Colonic mucosa (tissue), 4 donors: ENCODE results near the gene ARMC9. TPM values are rescaled to one million over a fixed set of nuclear protein-coding genes. Genes with fewer than 3 reads are reported as not detected.

ENCODE experiments used
- DNase-seq: peaks from one replicate; pipeline ENCODE4 v3.0.0-alpha.2; 2020
- H3K27ac ChIP-seq: fragments of 200-600 bp; one replicate; pipeline ENCODE4 v1.8.0; 2021
- H3K27me3 ChIP-seq: fragments of 200-600 bp; one replicate; pipeline ENCODE4 v1.8.0; 2021
- H3K36me3 ChIP-seq: fragments of 200-600 bp; one replicate; pipeline ENCODE4 v1.8.0; 2021
- H3K4me1 ChIP-seq: fragments of 200-600 bp; one replicate; pipeline ENCODE4 v1.8.0; 2021; ENCODE audit warnings: mild to moderate bottlenecking
- H3K4me3 ChIP-seq: fragments of 200-600 bp; one replicate; pipeline ENCODE4 v1.8.0; 2021
- H3K9ac ChIP-seq, 2 donors: one replicate each; pipeline ENCODE4 v1.7.0; 2013; ENCODE audit warnings: control low read depth in 2 of 2, low read depth in 2 of 2, low read length in 2 of 2
- H3K9me3 ChIP-seq: fragments of 200-600 bp; one replicate; pipeline ENCODE4 v1.8.0; 2021
- CTCF ChIP-seq: fragments of 200-600 bp; IDR thresholded peaks from one replicate; pipeline ENCODE4 v1.8.0; 2022; ENCODE audit warnings: antibody characterized with exemption, mild to moderate bottlenecking
- intact Hi-C: fragments of 100-400 bp; cut with DNase I; formaldehyde crosslinking; loops from one replicate; pipeline ENCODE4 v1.14.1; 2022
- total RNA-seq, 2 donors: library from RNA; stranded (reverse); fragmentation: NEBNext Ultra II Directional in 1 of 2; extraction: Animal tissue kit (Norgen Biotek cat#: 25700) in 1 of 2; gene quantifications; one replicate each; pipeline ENCODE4 v1.2.1, GENCODE V29; 2021
- donor health status: healthy.
- donor health status: DM: no; HTN: no; CAD: no.
- donor health status: DM: no; HTN: no; CAD: no.

ARMC9 gene
- total RNA-seq, 2 donors from 2014 or later, result 9.8 to 17.2 TPM

- no peak overlapping the region for H3K9ac ChIP-seq
- peaks cover 4% of the 10 kb centered on the region for H3K4me1 ChIP-seq
- no peaks in the 10 kb centered on the region for H3K9me3 ChIP-seq
- no peak for TF ChIP-seq CTCF
- no peak for DNase-seq
- no peaks in the 10 kb centered on the region for H3K27me3 ChIP-seq
- no peak overlapping the region for H3K4me3 ChIP-seq
- H3K27ac ChIP-seq, result peak overlapping the region; percentile 35
- no peaks in the 10 kb centered on the region for H3K36me3 ChIP-seq
- intact Hi-C loops, result loop anchor here (10.0 kb wide), 1 partner anchor 118 kb away; no protein-coding TSS in a partner anchor
Observed at GRCh38 chr2:231222318-231223000, 24.0 kb downstream of the ARMC9 start.

- no peak for DNase-seq
- no peaks in the 10 kb centered on the region for H3K9me3 ChIP-seq
- no peak for TF ChIP-seq CTCF
- intact Hi-C loops, result loop anchor here (10.0 kb wide), 1 partner anchor 118 kb away; no protein-coding TSS in a partner anchor
- H3K27ac ChIP-seq, result peak overlapping the region; percentile 35
- no peaks in the 10 kb centered on the region for H3K27me3 ChIP-seq
- H3K4me3 ChIP-seq, result no peak overlapping the region
- peaks cover 4% of the 10 kb centered on the region for H3K4me1 ChIP-seq
- no peaks in the 10 kb centered on the region for H3K36me3 ChIP-seq
- H3K9ac ChIP-seq, result no peak overlapping the region
Observed at GRCh38 chr2:231223001-231223375, 24.6 kb downstream of the ARMC9 start.

GRCh38 chr2:231223458-231223976 is 25.1 kb downstream of the ARMC9 start:
- no peak overlapping the region for H3K9ac ChIP-seq
- peaks cover 4% of the 10 kb centered on the region for H3K4me1 ChIP-seq
- no peak for TF ChIP-seq CTCF
- intact Hi-C loops, result loop anchor here (10.0 kb wide), 1 partner anchor 119 kb away; no protein-coding TSS in a partner anchor
- no peak overlapping the region for H3K27ac ChIP-seq
- no peak overlapping the region for H3K4me3 ChIP-seq
- DNase-seq, result no peak
- H3K9me3 ChIP-seq, result no peaks in the 10 kb centered on the region
- no peaks in the 10 kb centered on the region for H3K36me3 ChIP-seq
- no peaks in the 10 kb centered on the region for H3K27me3 ChIP-seq

- Histone ChIP-seq H3K36me3 (no peaks in the 10 kb centered on the region), H3K4me1 (peaks cover 12% of the 10 kb centered on the region), H3K4me3 (no peak overlapping the region), H3K9me3 (no peaks in the 10 kb centered on the region), H3K27ac (no peak overlapping the region), H3K27me3 (no peaks in the 10 kb centered on the region), H3K9ac (no peak overlapping the region)
- peak; percentile 78 for TF ChIP-seq CTCF
- DNase-seq, result peak; percentile 78
- intact Hi-C loops, result loop anchor here (5.0 to 10.0 kb wide), 3 partner anchors 123 to 225 kb away; no protein-coding TSS in a partner anchor
Observed at GRCh38 chr2:231227310-231228162, 29.1 kb downstream of the ARMC9 start.

- H3K4me1 ChIP-seq, result peaks cover 9% of the 10 kb centered on the region
- intact Hi-C loops, result loop anchor here (5.0 to 10.0 kb wide), 3 partner anchors 123 to 224 kb away; no protein-coding TSS in a partner anchor
- H3K27ac ChIP-seq, result no peak overlapping the region
- H3K4me3 ChIP-seq, result no peak overlapping the region
- H3K9ac ChIP-seq, result no peak overlapping the region
- no peak for DNase-seq
- H3K9me3 ChIP-seq, result no peaks in the 10 kb centered on the region
- H3K36me3 ChIP-seq, result no peaks in the 10 kb centered on the region
- no peak for TF ChIP-seq CTCF
- H3K27me3 ChIP-seq, result no peaks in the 10 kb centered on the region
Observed at GRCh38 chr2:231228223-231228622, 29.8 kb downstream of the ARMC9 start.
